ENCODE measurements around the gene LSG1.
A peak's percentile ranks its signal among the peaks of the same experiment; 100 is the strongest.

The LSG1 gene

DNA sequence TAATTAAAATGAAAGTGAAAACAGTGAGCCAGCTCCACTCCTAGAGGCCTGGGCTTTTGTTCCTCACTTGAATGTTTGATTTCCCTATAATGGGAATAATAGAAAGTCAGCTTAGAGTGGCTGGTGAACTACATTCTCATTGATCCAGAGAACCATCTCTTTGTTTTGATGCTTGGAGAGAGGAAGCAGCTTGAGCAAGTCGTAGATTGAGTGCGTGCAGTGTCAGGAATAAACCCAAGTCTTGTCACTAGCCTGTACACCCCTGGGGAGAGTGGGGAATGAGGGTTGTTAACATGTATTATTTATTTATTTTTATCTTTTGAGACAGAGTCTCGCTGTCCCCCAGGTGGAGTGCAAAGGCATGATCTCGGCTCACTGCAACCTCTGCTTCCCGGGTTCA lies 885 bp upstream of the LSG1 start:
- H3K4me3 ChIP-seq (ENCODE audit: low read depth, low read length) = peak overlapping the region; percentile 100
- TF ChIP-seq, protein P1, sequence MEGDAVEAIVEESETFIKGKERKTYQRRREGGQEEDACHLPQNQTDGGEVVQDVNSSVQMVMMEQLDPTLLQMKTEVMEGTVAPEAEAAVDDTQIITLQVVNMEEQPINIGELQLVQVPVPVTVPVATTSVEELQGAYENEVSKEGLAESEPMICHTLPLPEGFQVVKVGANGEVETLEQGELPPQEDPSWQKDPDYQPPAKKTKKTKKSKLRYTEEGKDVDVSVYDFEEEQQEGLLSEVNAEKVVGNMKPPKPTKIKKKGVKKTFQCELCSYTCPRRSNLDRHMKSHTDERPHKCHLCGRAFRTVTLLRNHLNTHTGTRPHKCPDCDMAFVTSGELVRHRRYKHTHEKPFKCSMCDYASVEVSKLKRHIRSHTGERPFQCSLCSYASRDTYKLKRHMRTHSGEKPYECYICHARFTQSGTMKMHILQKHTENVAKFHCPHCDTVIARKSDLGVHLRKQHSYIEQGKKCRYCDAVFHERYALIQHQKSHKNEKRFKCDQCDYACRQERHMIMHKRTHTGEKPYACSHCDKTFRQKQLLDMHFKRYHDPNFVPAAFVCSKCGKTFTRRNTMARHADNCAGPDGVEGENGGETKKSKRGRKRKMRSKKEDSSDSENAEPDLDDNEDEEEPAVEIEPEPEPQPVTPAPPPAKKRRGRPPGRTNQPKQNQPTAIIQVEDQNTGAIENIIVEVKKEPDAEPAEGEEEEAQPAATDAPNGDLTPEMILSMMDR (IDR thresholded peaks at IDR 0.05; ENCODE audit: low read depth, low read length) = no peak

DNA sequence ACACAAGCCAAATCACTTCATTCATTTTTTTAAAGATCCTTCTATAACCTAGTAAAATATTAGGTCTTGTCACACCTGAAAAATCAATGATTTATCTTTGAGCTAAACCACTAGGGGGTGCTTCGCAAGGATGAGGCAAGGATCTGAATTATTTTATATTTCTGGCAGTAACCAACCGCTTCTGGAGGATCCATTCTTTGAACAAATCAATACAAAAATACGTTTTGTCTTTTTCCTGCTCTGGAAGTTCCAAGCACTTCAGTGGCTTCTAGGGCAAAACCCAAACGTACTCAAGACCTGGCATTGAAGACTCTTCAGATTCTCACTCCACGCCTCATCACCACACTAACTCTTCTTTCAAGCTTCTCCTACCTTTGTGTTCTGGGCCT lies 486 bp downstream of the LSG1 start:
- TF ChIP-seq, protein P1 (IDR thresholded peaks at IDR 0.05; ENCODE audit: low read depth, low read length) = peak; percentile 43
- peak overlapping the region; percentile 100 for H3K4me3 ChIP-seq (ENCODE audit: low read depth, low read length)

DNA sequence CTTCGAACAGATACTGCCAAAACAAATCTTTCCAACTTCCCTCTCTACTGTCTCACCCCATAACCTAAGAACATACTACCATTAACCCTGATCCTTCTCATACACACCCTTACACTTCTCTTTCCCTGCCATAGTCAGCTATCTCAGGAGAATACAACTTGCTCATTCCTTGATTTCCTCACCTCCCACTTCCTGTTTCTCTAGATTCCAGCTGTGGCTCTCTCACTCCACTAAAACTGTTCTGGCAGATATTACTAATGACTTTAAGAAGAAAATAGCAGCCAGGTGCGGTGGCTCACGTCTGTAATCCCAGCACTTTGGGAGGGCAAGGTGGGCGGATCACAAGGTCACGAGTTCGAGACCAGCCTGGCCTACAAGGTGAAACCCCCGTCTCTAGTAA lies 4.6 kb downstream of the LSG1 start:
- TF ChIP-seq, protein P1 (IDR thresholded peaks at IDR 0.05; ENCODE audit: low read depth, low read length) = no peak

DNA sequence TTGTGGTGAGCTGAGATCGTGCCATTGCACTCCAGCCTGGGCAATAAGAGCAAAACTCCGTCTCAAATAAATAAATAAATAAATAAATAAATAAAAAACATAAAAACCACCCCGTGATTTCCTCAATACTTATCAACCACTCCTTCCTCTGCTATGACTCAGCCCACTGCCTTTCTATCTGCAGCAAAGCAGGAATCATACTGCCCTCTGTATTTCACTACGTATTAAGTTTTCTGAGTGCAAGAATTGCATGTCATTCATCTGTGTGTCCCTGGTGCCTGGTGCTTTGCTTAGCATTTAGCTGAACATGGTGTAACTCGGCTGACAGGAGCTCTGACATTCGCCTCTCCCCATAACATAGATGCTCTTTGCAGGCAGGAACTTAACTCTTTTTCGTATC lies 7.1 kb downstream of the LSG1 start:
- no peak overlapping the region for H3K4me3 ChIP-seq (ENCODE audit: low read depth, low read length)
- TF ChIP-seq, protein P1 (IDR thresholded peaks at IDR 0.05; ENCODE audit: low read depth, low read length) = no peak

More for the DNA sequence above, 4.6 kb downstream of the LSG1 start:
- no peak overlapping the region for H3K4me3 ChIP-seq (ENCODE audit: low read depth, low read length)

DNA sequence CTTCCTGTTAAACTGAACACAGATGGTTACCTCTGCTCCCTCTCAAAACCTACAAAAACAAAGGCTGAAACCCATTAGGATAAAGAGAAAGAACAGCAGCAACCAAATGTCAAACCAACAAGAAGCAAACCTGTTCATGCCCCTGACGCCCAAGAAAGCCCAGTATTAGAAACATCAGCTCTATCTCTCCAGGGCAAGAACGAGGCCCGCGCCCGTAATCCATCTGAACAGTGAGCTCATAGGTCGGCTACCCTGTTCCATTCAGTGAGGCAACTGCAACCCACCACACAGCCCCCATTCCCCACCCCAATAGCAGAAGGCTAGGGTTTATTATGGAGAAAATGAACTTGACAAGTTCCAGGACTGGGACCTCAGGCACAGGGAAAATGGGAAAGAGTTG lies 10.0 kb downstream of the LSG1 start:
- TF ChIP-seq, protein P1 (IDR thresholded peaks at IDR 0.05; ENCODE audit: low read depth, low read length) = no peak
- H3K4me3 ChIP-seq (ENCODE audit: low read depth, low read length) = no peak overlapping the region

DNA sequence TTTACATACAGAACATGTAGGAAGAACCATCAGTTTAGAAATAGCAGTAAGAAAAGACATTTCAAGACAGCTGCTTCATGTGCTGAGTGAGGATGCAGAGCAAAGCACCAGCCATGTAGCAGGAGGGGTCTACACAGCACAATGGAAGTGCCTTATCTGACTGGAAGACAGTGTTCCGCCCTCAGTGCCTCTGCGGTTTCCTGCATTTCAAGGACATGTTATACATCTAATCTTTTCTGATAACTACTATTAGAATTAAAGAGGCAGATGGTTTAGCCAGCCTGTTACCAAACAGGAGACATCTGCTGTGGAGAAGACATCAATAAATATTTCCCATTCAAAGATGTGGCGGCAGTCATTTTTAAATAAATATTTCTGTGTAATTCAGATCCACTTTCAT lies 10.6 kb downstream of the LSG1 start:
- no peak overlapping the region for H3K4me3 ChIP-seq (ENCODE audit: low read depth, low read length)
- TF ChIP-seq, protein P1 (IDR thresholded peaks at IDR 0.05; ENCODE audit: low read depth, low read length) = no peak

DNA sequence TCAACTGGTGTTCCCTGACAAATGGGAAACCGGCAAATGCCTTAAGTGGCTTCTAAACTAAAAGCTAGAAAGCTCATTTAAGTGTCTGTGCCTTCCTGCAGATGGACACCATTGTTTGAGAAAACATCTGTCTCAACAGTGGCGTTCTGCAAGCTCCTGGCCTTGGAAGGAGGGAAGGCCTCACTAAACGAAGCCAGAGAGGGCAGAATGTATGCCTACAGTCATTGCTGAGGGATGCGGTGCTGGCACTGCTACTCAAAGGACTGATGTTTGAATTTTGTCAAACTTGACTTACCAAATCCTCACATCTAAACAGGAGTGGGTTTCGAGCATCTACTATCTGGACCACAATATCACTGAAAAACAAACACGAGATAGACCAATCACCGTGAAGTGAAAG lies 12.2 kb downstream of the LSG1 start:
- H3K4me3 ChIP-seq (ENCODE audit: low read depth, low read length) = no peak overlapping the region
- TF ChIP-seq, protein P1 (IDR thresholded peaks at IDR 0.05; ENCODE audit: low read depth, low read length) = no peak
